ENCODE data around the gene PTF1A.
"Not testable (repeated sequence)": the region's sequence is repeated elsewhere in the genome, so short reads cannot be mapped to it uniquely, and the experiment has no call there.

Gene PTF1A

DNA sequence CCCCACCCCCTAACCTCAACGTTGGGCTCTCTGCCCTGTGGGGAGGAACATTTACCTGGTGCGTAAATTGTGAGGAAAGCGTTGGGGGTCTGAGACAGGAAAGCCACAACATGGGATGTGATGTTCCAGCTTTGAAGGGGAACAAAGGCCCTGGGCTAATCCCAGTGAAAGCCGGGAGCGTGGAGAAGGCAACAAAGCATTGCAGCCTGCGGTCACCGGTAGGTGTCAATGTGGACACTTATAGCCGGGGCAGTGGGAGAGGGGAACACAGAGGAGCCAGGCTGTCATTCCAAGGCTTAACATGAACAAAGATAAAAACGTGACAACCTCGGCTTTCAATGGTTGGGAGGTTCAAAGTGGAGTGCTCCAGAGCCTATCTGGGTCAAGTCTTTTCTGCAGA, 12.7 kb downstream of the PTF1A start:
- no peak for DNase-seq

DNA sequence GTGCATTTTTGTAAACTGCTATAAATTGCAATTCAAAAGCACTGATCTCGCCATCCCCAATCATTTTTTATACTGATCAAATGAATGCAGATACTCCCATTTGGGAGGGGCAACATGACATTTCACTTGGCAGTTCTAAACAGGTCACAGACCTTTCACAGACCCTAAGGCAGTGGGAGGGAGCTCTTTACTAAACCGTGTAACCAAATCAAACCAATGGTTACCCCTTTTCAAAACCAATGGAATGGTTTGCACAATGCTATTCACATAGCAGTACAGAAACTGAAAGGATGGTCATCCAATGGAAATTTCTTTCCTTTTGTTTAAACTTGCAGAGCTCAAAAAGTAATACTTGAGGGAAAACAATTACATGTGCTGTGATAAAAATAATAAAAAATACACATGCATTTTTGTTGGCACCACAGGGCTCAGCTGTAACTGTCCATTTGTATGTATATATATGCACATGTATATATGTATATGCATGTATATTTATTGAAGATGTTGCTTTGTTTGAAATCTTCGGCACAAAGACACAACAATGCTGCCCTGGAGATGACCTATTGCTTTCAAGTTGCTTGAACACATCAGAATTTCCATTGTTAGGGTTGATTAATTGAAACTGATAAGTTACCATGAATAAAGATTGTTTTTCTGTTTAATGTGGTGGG, 14.0 kb downstream of the PTF1A start:
- DNase-seq = no peak

DNA sequence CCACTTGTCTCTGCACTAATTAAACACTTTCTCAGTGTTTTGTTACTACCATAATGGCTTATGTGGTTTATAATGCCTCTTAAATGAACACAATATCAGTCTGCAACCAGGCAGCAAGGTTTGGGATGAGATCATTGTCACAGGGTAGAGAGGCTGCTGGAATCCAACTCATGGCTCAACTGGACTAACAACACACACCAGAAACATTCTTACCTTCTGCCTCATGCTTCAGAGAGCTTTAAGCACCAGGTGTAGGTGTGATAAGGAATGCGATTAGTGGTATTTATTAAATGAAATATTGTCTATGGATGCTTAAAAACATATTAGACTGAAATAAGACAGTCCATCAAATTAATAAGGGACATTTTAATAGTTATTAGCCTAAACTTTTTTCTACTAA, 25.4 kb downstream of the PTF1A start:
- DNase-seq = no peak

DNA sequence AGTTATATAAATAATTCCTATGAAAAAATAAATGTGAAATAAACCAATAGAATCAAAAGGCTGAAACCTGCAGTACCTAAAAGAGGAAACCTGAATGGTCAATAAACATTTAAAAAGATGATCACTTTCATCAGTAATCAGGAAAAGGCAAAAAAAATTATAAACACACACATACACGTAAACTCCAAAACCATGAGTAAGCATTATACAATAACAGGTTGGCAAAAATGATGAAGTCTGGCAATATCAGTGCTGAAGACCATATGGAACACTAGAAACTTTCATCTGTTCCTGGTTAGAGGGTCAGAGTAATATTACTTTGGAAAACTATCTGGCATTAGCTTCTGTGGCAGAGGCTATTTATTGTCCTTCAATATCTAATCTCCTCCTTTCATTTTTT, 38.5 kb downstream of the PTF1A start:
- no peak for DNase-seq

DNA sequence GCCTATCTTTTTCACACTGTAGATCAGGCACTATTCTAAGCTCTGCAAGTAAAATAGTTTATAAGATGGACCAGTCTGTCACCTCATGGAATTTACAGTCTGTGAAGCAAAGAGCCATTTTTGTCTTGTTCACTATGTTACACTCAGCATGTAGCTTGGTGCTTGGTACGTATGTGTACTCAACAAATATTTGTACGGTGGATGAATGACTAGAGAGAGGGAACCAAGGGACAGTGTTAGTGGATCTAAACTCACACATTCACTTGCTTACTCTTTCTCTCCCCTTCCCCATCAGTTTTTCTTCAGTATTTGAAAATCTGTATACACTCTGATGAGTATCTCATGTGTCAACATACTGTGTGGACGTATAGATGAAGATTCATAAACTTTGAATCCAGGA, 45.9 kb downstream of the PTF1A start:
- no peak for DNase-seq

DNA sequence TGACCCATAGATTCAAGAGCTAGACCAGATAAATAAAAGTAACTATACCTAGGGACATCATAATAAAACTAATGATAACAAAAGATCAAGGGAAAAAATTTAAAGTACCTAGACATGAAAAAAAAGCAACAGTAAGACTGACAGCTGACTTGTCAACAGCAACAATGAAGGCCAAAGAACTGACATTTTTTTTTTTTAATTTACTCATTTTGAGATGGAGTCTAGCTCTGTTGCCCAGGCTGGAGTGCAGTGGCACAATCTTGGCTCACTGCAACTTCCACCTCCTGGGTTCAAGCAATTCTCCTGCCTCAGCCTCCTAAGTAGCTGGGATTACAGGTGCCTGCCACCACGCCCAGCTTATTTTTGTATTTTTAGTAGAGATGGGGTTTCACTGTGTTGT, 49.7 kb downstream of the PTF1A start:
- DNase-seq = not testable (repeated sequence)
